Fibroblast of mammary gland (primary cell): ENCODE data around the gene PTGIS.

Experiments
- DNase-seq: peaks from one replicate; pipeline ENCODE4 v3.0.0-alpha.2; 2010; ENCODE audit warnings: low read depth
- H3K4me3 ChIP-seq: 2 replicates; pipeline ENCODE4 v1.5.1; 2011; ENCODE audit warnings: low read depth, mild to moderate bottlenecking, low read length, moderate library complexity; ENCODE audit not compliant: control insufficient read depth
- TF ChIP-seq, protein P1 (sequence below): conservative IDR thresholded peaks from 2 replicates; pipeline ENCODE4 v1.5.1; 2011; ENCODE audit warnings: low read depth, low read length, inconsistent platforms; ENCODE audit not compliant: control insufficient read depth, insufficient read depth

Gene PTGIS

GRCh38 chr20:49475292-49476015 is 92.5 kb downstream of the PTGIS start:
- no peak for DNase-seq
- no peak overlapping the region for H3K4me3 ChIP-seq

GRCh38 chr20:49471397-49471796 is 96.5 kb downstream of the PTGIS start:
- DNase-seq, result no peak
- H3K4me3 ChIP-seq, result no peak overlapping the region
- TF ChIP-seq, protein P1, sequence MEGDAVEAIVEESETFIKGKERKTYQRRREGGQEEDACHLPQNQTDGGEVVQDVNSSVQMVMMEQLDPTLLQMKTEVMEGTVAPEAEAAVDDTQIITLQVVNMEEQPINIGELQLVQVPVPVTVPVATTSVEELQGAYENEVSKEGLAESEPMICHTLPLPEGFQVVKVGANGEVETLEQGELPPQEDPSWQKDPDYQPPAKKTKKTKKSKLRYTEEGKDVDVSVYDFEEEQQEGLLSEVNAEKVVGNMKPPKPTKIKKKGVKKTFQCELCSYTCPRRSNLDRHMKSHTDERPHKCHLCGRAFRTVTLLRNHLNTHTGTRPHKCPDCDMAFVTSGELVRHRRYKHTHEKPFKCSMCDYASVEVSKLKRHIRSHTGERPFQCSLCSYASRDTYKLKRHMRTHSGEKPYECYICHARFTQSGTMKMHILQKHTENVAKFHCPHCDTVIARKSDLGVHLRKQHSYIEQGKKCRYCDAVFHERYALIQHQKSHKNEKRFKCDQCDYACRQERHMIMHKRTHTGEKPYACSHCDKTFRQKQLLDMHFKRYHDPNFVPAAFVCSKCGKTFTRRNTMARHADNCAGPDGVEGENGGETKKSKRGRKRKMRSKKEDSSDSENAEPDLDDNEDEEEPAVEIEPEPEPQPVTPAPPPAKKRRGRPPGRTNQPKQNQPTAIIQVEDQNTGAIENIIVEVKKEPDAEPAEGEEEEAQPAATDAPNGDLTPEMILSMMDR, result no peak

More at GRCh38 chr20:49475292-49476015, 92.5 kb downstream of the PTGIS start:
- TF ChIP-seq, protein P1, result no peak

GRCh38 chr20:49470922-49471321 is 97.0 kb downstream of the PTGIS start:
- DNase-seq, result no peak
- H3K4me3 ChIP-seq, result no peak overlapping the region
- TF ChIP-seq, protein P1, result no peak

DNA sequence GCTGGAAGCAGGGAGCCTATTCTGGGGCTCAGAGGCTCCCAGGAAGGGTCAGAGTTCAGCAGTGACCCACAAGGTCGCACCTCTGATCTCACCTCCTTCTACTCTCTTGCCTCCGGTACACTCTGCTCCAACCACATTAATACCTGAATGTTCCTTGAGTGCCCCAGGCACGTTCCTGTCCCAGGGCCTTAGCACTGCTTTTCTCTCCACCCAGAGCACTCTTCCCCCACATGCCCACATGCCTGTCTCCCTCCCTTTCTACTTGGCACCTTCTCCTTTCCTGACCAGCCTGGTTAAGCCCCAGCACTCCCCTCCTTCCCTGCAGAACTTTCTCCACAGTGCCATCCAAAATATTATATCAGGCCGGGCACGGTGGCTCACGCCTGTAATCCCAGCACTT is 98.9 kb downstream of the PTGIS start:
- no peak for DNase-seq
- TF ChIP-seq, protein P1, result no peak

GRCh38 chr20:49468412-49468811 is 99.5 kb downstream of the PTGIS start:
- TF ChIP-seq, protein P1, result no peak
- H3K4me3 ChIP-seq, result no peak overlapping the region
- DNase-seq, result no peak

More for the DNA sequence above, 98.9 kb downstream of the PTGIS start:
- no peak overlapping the region for H3K4me3 ChIP-seq

DNA sequence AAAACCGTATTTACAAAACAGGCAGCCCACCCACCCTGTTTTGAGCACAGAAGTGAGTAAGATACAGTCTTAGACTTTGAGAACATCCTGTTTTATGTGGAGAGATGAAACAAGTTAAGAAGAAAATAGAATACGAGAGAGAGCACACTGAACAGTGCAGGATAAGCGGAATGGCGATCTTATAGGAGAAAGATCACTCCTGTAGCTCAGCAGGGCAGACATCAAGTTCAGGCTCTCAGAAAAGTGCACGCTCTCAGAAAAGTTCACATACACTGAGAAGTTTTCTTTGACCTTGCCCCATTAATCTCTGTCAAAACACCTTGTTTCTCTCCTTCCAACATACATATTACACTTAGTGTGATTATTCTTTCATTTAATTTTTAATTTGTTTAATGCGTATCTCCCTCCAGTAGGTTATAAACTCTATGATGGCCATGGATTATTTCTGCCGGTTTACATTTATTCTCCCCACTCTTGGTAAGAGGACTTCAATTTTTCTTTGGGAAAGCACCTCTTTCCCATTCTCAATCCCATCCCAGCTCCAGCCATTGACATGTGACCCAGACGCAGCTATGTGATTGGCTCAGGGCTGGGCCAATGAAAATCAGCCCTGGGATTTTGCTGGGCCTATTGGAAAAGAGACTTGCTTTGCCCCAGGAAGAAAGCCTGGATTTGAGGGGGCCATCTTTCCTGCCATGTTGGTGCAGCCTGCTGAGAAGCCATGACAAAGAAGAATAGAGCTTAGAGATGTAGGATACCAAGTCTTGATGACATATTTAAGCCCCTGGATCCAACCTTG is 101.6 kb downstream of the PTGIS start:
- no peak for DNase-seq
- TF ChIP-seq, protein P1, result no peak
- no peak overlapping the region for H3K4me3 ChIP-seq
